Heart right ventricle (tissue), 16 donors: ENCODE data around the gene TNIP1. TPM values are rescaled to one million over a fixed set of nuclear protein-coding genes. Genes with fewer than 3 reads are reported as not detected.
A peak's percentile ranks its signal among the peaks of the same experiment; 100 is the strongest.

Experiments used
- ATAC-seq, 8 donors: fragments of 200-7000 bp; cut with Tn5 transposase; one replicate each; pipeline ENCODE4 v1.9.1; 2020; ENCODE audit warnings: mild to moderate bottlenecking in 8 of 8, moderate library complexity in 8 of 8, moderate number of reproducible peaks in 1 of 8
- DNase-seq, 2 donors: peaks; one replicate each; pipeline ENCODE4 v3.0.0-alpha.2; 2020
- H3K27ac ChIP-seq, 10 donors: fragments of 200-600 bp; sonication (generic) in 2 of 10; one replicate each; pipeline versions ENCODE4 v1.5.0 to v1.8.0; 2020 to 2022; ENCODE audit warnings: mild to moderate bottlenecking in 3 of 10
- H3K27me3 ChIP-seq, 7 donors: fragments of 200-600 bp; one replicate each; pipeline ENCODE4 v1.8.0; 2021 to 2022; ENCODE audit warnings: mild to moderate bottlenecking in 2 of 7
- H3K36me3 ChIP-seq, 9 donors: fragments of 200-600 bp; sonication (generic) in 1 of 9; one replicate each; pipeline versions ENCODE4 v1.5.0 to v1.8.0; 2020 to 2022; ENCODE audit warnings: mild to moderate bottlenecking in 2 of 9
- H3K4me1 ChIP-seq, 9 donors: fragments of 200-600 bp; sonication (generic) in 1 of 9; one replicate each; pipeline versions ENCODE4 v1.5.0 to v1.8.0; 2020 to 2022; ENCODE audit warnings: mild to moderate bottlenecking in 4 of 9
- H3K4me3 ChIP-seq, 10 donors: fragments of 200-600 bp; sonication (generic) in 2 of 10; one replicate each; pipeline versions ENCODE4 v1.5.0 to v1.8.0; 2020 to 2022; ENCODE audit warnings: mild to moderate bottlenecking in 7 of 10, moderate library complexity in 2 of 10
- H3K9me3 ChIP-seq, 11 donors: fragments of 200-600 bp in 10 of 11; sonication (generic) in 2 of 11; one replicate each; pipeline versions ENCODE4 v1.5.0 to v1.8.0; 2013 to 2022; ENCODE audit warnings: mild to moderate bottlenecking in 2 of 11, control low read depth in 1 of 11, moderate library complexity in 1 of 11
- CTCF ChIP-seq, 9 donors: fragments of 200-600 bp; sonication (generic) in 2 of 9; IDR thresholded peaks; one replicate each; pipeline versions ENCODE4 v1.5.0 to v1.8.0; 2021 to 2022; ENCODE audit warnings: antibody characterized with exemption in 9 of 9, mild to moderate bottlenecking in 5 of 9, moderate library complexity in 1 of 9
- WGBS, 2 donors: extraction: QIAGEN DNeasy Blood & Tissue Kit; methylation state at CpG; one replicate each; pipeline ENCODE4 v1.1.7; 2013; ENCODE audit warnings: inconsistent platforms in 1 of 2; 5-methylcytosine and 5-hydroxymethylcytosine counted together
- intact Hi-C, 10 donors: fragments of 100-400 bp; cut with DNase I; formaldehyde crosslinking; loops; one replicate each; pipeline versions ENCODE4 v1.11.1 to v1.14.2; 2022
- polyA plus RNA-seq, 2 donors: library from polyadenylated mRNA; stranded (reverse); fragments of 200-250 nt; gene quantifications; one replicate each; pipeline ENCODE4 v1.2.3, GENCODE V29; 2013
- total RNA-seq, 10 donors: library from RNA; stranded (reverse); fragmentation: NEBNext Ultra II Directional in 3 of 10; extraction: Animal tissue kit (Norgen Biotek cat#: 25700) in 3 of 10; gene quantifications; one replicate each; pipeline versions ENCODE4 v1.2.1 to v1.2.4, GENCODE V29; 2021 to 2023
- donor health status: Arrhythmogenic right ventricular cardiomyopathy.
- donor health status: ischemic (EF 13 %, LVEDD 7.1; RV severe dilation, severe dysfunction).
- donor health status: healthy with polysubstance abuse.
- donor health status: DM: no; HTN: yes; CAD: no.
- donor health status: DM: no; HTN: no; CAD: no.
- donor health status: ischemic (EF 25% LVEDD 6.9; RV normal size, moderate dysfunction).
- donor health status: ischemic (EF 25% LVEDD 5.7; RV mildly dilated, moderate dysfunction).
- donor health status: healthy.
- donor health status: DM: yes; HTN: yes; CAD: no.
- donor health status: Ischemic cardiomyopathy.
- donor health status: ischemic (EF 35%, LVEDD 5.7; RV mildly dilated, moderate dysfunction).
- donor health status: nonischemic (EF 11% LVEDD 7.7; RV severe dilation, severe dysfunction).
- donor health status: DM: yes; HTN: yes; CAD: no.
- donor health status: PGD.
- donor health status: ischemic (EF 29% LVEDD 5.4; RV normal size, mild dysfunction).
- donor health status: nonischemic (EF 23%, LVEDD 6.1; RV moderate dilation, normal function).

Gene TNIP1
- total and polyA plus RNA-seq, 12 donors = 63.8 to 130 (median 124) TPM

DNA sequence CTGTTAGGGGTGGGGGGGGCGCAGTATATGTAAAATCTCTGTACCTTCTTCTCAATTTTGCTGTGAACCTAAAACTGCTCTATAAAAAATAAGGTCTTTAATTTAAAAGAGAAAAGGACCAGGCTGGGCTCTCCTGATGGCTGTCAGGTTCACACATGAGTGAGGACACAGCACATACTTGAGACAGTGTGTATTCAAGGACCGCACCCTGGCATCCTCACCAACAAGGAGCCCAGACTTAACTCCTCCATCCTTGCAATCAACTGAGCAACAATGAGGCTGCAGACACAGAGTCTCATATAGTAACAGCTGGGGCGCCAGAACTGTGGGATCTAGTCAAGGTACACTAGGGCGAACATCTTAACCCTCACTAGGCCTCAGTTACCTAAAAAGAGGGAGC lies 9.8 kb downstream of the TNIP1 start:
- TF ChIP-seq CTCF (IDR thresholded peaks at IDR 0.05) = no peak
- H3K4me1 ChIP-seq = peaks cover 33 to 81% (median 76%) of the 10 kb centered on the region in 9 donors
- intact Hi-C loops = no loop called here
- no peaks in the 10 kb centered on the region for H3K27me3 ChIP-seq
- peak overlapping the region in 3 of 10 donors; percentile 6 to 89 (median 24) for H3K27ac ChIP-seq
- DNase-seq (no peak), ATAC-seq (no peak)
- H3K36me3 ChIP-seq = peaks cover 0 to 59% (median 0%) of the 10 kb centered on the region in 9 donors
- 96 to 97% methylated on average over 4 of the region's 4 CpGs for WGBS, 2 donors
- no peak overlapping the region for H3K4me3 ChIP-seq
- H3K9me3 ChIP-seq = no peaks in the 10 kb centered on the region

DNA sequence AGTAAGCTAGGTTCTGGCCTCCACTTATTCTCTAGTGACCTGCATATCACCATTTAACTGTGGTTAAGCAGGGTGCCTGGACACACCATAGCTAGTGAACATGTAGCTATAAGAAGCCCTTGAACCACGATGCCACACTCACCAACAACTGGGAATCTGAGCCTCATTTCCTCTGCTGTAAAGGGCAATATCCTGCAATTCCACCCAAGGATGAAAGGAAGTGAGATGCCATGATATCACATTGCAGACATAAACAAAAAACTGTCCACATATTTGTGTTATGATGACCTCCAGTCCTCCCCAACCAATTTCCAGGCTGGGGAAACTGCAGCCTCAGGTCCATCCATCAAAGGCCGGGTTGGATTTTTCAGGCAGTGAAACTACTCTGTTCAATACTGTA lies 10.4 kb downstream of the TNIP1 start:
- no peak for TF ChIP-seq CTCF (IDR thresholded peaks at IDR 0.05)
- peak overlapping the region in 6 of 10 donors; percentile 12 to 89 (median 76) for H3K27ac ChIP-seq
- no peak for ATAC-seq
- H3K36me3 ChIP-seq = peaks cover 0 to 57% (median 0%) of the 10 kb centered on the region in 9 donors
- H3K4me3 ChIP-seq = no peak overlapping the region
- peaks cover 33 to 81% (median 76%) of the 10 kb centered on the region in 9 donors for H3K4me1 ChIP-seq
- intact Hi-C loops = no loop called here
- 56 to 74% methylated on average over 2 of the region's 2 CpGs for WGBS, 2 donors
- no peak for DNase-seq
- H3K9me3 ChIP-seq = no peaks in the 10 kb centered on the region
- H3K27me3 ChIP-seq = no peaks in the 10 kb centered on the region

GRCh38 chr5:151068433-151069197 lies 12.2 kb downstream of the TNIP1 start:
- Histone ChIP-seq H3K4me1 (peaks cover 46 to 94% (median 90%) of the 10 kb centered on the region in 9 donors), H3K36me3 (peaks cover 0 to 53% (median 0%) of the 10 kb centered on the region in 9 donors), H3K27me3 (no peaks in the 10 kb centered on the region), H3K27ac (peak overlapping the region; percentile 23 to 89 (median 78)), H3K4me3 (no peak overlapping the region), H3K9me3 (no peaks in the 10 kb centered on the region)
- no peak for TF ChIP-seq CTCF (IDR thresholded peaks at IDR 0.05)
- peak; percentile 21 to 63 (median 50) for ATAC-seq
- intact Hi-C loops = no loop called here
- no peak for DNase-seq
- 38 to 45% methylated on average over 12 of the region's 12 CpGs for WGBS, 2 donors

DNA sequence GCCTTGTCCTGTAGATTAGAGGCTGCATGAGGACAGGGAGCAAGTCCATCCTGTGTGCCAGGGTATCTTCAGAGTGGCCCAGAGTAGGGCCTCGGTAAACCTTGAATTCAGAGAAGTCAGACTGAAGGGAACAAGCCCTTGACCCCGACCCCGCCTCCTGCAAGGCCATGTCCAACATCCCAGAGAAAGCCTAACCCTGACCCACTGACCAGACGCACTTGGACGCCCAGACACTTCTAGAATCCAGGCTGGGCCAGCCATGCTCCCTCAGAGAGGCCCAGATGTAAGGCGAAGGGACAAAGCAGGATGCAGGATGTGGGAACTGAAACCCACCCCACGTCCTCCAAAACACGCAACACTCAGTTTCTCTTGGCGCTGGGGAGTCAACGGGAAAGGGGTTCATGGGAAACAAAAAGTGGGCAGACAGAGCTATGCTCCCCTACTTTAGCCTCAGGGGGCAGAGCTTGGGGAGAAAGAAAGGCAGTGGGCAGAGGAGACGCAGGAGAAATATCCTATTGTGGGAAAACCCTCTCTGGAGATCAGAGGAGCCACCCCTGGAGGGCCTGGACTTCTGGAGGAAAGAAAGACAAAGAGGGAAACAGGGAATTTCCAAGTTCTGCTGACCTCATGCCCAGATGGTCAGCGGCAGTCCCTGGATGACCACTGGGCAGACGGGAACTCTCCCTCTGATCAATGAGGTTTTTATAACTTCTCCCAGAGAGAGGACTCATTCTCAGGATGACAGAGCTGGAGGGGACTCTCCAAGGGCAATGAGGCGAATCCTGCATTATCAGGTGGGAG lies 13.0 kb downstream of the TNIP1 start:
- peak in 3 of 8 donors; percentile 1 to 26 (median 15) for ATAC-seq
- no peaks in the 10 kb centered on the region for H3K27me3 ChIP-seq
- peaks cover 53 to 100% (median 96%) of the 10 kb centered on the region in 9 donors for H3K4me1 ChIP-seq
- H3K9me3 ChIP-seq = no peaks in the 10 kb centered on the region
- TF ChIP-seq CTCF (IDR thresholded peaks at IDR 0.05) = no peak
- intact Hi-C loops = no loop called here
- 59 to 76% methylated on average over 14 of the region's 14 CpGs for WGBS, 2 donors
- no peak overlapping the region for H3K4me3 ChIP-seq
- DNase-seq = no peak
- peak overlapping the region in 9 of 10 donors; percentile 68 to 89 (median 78) for H3K27ac ChIP-seq
- peaks cover 0 to 51% (median 2%) of the 10 kb centered on the region in 9 donors for H3K36me3 ChIP-seq
